ENCODE data around the gene ARF3. TPM values are rescaled to one million over a fixed set of nuclear protein-coding genes. Genes with fewer than 3 reads are reported as not detected.

Gene ARF3
- 135 and 149 TPM in 2 replicates for total RNA-seq
- long read RNA-seq, full-length matches to known transcripts = 2 of 19 reads
- long read RNA-seq, partial matches to known transcripts = 0 of 19 reads
- long read RNA-seq, other reads (novel, unspliced or antisense) = 17 of 19 reads

- DNase-seq (ENCODE audit: low spot score, unreplicated experiment) = peak; percentile 94
- Mint-ChIP-seq H3K4me3 (ENCODE audit: low read depth) (peak within 1 kb of the TSS; percentile 96), H3K27ac (peak within 1 kb of the TSS; percentile 96), H3K27me3 (peaks cover 5% of the 10 kb centered on the region), H3K36me3 (ENCODE audit: insufficient read depth) (peaks cover 6% of the 10 kb centered on the region), H3K9me3 (ENCODE audit: low read depth) (no peaks in the 10 kb centered on the region), H3K4me1 (ENCODE audit: low read depth) (peaks cover 20% of the 10 kb centered on the region)
- TF ChIP-seq CTCF (IDR thresholded peaks at IDR 0.05; ENCODE audit: unreplicated experiment) = peak; percentile 15
Observed at GRCh38 chr12:48957141-48958048, at the start of gene ARF3. ARF3 (minus strand) TSS chr12:48957487; CDS start chr12:48941095, 16,392 bp downstream.

- Mint-ChIP-seq H3K27me3 (peaks cover 48% of the 10 kb centered on the region), H3K4me3 (ENCODE audit: low read depth) (peak overlapping the region; percentile 38)
Observed at GRCh38 chr12:49000346-49000745, 43.1 kb upstream of the ARF3 start.

GRCh38 chr12:48999371-49000131 lies 42.3 kb upstream of the ARF3 start, which contains the start of gene DDN:
DDN (minus strand) TSS chr12:48999375; CDS start chr12:48999287, 88 bp downstream.
- DNase-seq (ENCODE audit: low spot score, unreplicated experiment) = no peak
- peaks cover 5% of the 10 kb centered on the region for H3K4me1 Mint-ChIP-seq (ENCODE audit: low read depth)

More at GRCh38 chr12:49000346-49000745, 43.1 kb upstream of the ARF3 start:
- Mint-ChIP-seq H3K4me1 (ENCODE audit: low read depth) (peaks cover 5% of the 10 kb centered on the region), H3K36me3 (ENCODE audit: insufficient read depth) (peaks cover 19% of the 10 kb centered on the region), H3K9me3 (ENCODE audit: low read depth) (no peaks in the 10 kb centered on the region), H3K27ac (no peak overlapping the region)
- DNase-seq (ENCODE audit: low spot score, unreplicated experiment) = no peak
- no peak for TF ChIP-seq CTCF (IDR thresholded peaks at IDR 0.05; ENCODE audit: unreplicated experiment)

GRCh38 chr12:48998497-48999353 lies 41.4 kb upstream of the ARF3 start:
- peaks cover 14% of the 10 kb centered on the region for H3K36me3 Mint-ChIP-seq (ENCODE audit: insufficient read depth)
- no peak for DNase-seq (ENCODE audit: low spot score, unreplicated experiment)
- no peaks in the 10 kb centered on the region for H3K9me3 Mint-ChIP-seq (ENCODE audit: low read depth)
- no peak overlapping the region for H3K27ac Mint-ChIP-seq
- H3K4me1 Mint-ChIP-seq (ENCODE audit: low read depth) = peaks cover 5% of the 10 kb centered on the region
- peak overlapping the region; percentile 52 for H3K4me3 Mint-ChIP-seq (ENCODE audit: low read depth)
- no peak for TF ChIP-seq CTCF (IDR thresholded peaks at IDR 0.05; ENCODE audit: unreplicated experiment)
- peaks cover 62% of the 10 kb centered on the region for H3K27me3 Mint-ChIP-seq

More at GRCh38 chr12:48999371-49000131, 42.3 kb upstream of the ARF3 start, which contains the start of gene DDN:
- Mint-ChIP-seq H3K9me3 (ENCODE audit: low read depth) (no peaks in the 10 kb centered on the region), H3K36me3 (ENCODE audit: insufficient read depth) (peaks cover 17% of the 10 kb centered on the region), H3K27me3 (peaks cover 53% of the 10 kb centered on the region), H3K4me3 (ENCODE audit: low read depth) (peak within 1 kb of the TSS; percentile 59), H3K27ac (no peak within 1 kb of the TSS)
- no peak for TF ChIP-seq CTCF (IDR thresholded peaks at IDR 0.05; ENCODE audit: unreplicated experiment)

Measured in progenitor cell of endocrine pancreas (in vitro differentiated cells).